ENCODE measurements around the gene ENGASE.

Gene ENGASE

GRCh38 chr17:79075446-79075750 lies 774 bp downstream of the ENGASE start:
- TF ChIP-seq, protein P1, sequence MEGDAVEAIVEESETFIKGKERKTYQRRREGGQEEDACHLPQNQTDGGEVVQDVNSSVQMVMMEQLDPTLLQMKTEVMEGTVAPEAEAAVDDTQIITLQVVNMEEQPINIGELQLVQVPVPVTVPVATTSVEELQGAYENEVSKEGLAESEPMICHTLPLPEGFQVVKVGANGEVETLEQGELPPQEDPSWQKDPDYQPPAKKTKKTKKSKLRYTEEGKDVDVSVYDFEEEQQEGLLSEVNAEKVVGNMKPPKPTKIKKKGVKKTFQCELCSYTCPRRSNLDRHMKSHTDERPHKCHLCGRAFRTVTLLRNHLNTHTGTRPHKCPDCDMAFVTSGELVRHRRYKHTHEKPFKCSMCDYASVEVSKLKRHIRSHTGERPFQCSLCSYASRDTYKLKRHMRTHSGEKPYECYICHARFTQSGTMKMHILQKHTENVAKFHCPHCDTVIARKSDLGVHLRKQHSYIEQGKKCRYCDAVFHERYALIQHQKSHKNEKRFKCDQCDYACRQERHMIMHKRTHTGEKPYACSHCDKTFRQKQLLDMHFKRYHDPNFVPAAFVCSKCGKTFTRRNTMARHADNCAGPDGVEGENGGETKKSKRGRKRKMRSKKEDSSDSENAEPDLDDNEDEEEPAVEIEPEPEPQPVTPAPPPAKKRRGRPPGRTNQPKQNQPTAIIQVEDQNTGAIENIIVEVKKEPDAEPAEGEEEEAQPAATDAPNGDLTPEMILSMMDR (IDR thresholded peaks at IDR 0.05; ENCODE audit: low read depth, low read length, missing control alignments) = no peak
- peak overlapping the region; percentile 72 for H3K4me3 ChIP-seq (replicated peaks; ENCODE audit: low read depth, low read length)
- no peak for DNase-seq (ENCODE audit: extremely low read depth, low read depth)

DNA sequence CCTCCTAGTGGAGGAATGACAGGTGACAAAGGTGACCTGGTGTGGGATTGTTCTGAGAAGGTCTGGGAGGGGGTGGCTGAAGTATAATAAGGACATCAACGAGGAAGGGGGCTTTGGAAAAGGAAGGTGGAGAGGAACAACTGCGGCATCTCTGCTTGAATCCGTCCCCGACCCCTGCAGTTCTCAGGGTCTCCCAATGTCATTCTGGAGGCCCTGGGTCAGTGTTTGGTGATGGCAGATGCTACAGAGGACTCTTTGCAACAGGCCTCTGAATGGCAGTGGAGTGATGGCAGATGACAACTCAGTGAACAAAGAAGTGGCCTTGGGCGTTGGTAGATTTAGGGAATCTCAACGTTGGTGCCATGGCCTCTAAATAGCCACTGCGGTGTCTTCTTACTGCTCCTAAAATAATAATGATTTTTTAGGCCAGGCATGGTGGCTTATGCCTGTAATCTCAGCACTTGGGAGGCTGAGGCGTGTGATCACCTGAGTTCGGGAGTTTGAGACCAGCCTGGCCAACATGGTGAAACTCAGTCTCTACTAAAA lies 1.3 kb downstream of the ENGASE start:
- peak overlapping the region; percentile 72 for H3K4me3 ChIP-seq (replicated peaks; ENCODE audit: low read depth, low read length)
- TF ChIP-seq, protein P1 (IDR thresholded peaks at IDR 0.05; ENCODE audit: low read depth, low read length, missing control alignments) = no peak
- no peak for DNase-seq (ENCODE audit: extremely low read depth, low read depth)

DNA sequence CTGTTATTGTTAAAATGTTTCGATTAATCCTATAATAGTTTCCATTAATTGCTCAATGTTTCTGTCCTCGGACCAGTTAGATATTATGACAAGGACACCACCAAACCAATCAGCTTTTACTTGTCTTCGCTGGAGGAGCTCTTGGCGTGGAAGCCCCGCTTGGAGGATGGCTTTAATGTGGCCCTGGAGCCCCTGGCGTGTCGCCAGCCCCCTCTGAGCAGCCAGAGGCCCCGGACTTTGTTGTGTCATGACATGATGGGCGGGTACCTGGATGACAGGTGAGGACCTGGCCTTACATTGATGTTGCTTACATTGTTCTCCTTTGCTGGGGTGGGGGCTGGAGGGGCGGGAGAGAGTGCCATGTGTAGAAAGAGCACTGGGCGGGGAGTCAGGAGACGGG lies 3.0 kb downstream of the ENGASE start:
- TF ChIP-seq, protein P1 (IDR thresholded peaks at IDR 0.05; ENCODE audit: low read depth, low read length, missing control alignments) = no peak
- no peak overlapping the region for H3K4me3 ChIP-seq (replicated peaks; ENCODE audit: low read depth, low read length)
- DNase-seq (ENCODE audit: extremely low read depth, low read depth) = no peak

- TF ChIP-seq, protein P1 (IDR thresholded peaks at IDR 0.05; ENCODE audit: low read depth, low read length, missing control alignments) = no peak
- no peak overlapping the region for H3K4me3 ChIP-seq (replicated peaks; ENCODE audit: low read depth, low read length)
- DNase-seq (ENCODE audit: extremely low read depth, low read depth) = no peak
Observed at GRCh38 chr17:79078476-79079190, 4.0 kb downstream of the ENGASE start.

- no peak overlapping the region for H3K4me3 ChIP-seq (replicated peaks; ENCODE audit: low read depth, low read length)
- no peak for DNase-seq (ENCODE audit: extremely low read depth, low read depth)
- TF ChIP-seq, protein P1 (IDR thresholded peaks at IDR 0.05; ENCODE audit: low read depth, low read length, missing control alignments) = no peak
Observed at GRCh38 chr17:79079421-79080200, 5.0 kb downstream of the ENGASE start.

GRCh38 chr17:79080349-79080748 lies 5.7 kb downstream of the ENGASE start:
- H3K4me3 ChIP-seq (replicated peaks; ENCODE audit: low read depth, low read length) = no peak overlapping the region
- TF ChIP-seq, protein P1 (IDR thresholded peaks at IDR 0.05; ENCODE audit: low read depth, low read length, missing control alignments) = no peak
- DNase-seq (ENCODE audit: extremely low read depth, low read depth) = no peak

Measured in HFF-Myc (cell line).